ENCODE measurements around the gene LRRC58.
"Not testable (repeated sequence)": the region's sequence is repeated elsewhere in the genome, so short reads cannot be mapped to it uniquely, and the experiment has no call there.

The LRRC58 gene

DNA sequence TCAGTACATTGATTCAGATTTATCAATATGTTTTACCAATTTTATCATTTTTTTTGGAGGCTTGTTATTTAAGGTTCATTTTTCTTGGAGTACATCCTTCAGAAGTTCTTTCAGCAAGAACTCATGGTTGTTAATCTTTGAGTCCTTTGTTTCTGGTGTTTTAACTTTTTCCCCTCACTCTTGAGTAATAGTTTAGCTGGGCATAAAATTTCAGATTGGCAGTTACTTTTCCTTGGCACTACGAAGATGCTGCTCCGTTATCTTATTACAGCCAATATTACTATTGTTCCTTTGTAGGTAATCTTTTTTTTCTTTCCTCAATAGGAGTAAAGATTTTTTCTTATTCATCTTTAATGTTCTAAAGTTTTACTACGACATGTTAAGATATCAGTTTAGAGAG lies 9.8 kb downstream of the LRRC58 start:
- DNase-seq (ENCODE audit: low read depth), result no peak

DNA sequence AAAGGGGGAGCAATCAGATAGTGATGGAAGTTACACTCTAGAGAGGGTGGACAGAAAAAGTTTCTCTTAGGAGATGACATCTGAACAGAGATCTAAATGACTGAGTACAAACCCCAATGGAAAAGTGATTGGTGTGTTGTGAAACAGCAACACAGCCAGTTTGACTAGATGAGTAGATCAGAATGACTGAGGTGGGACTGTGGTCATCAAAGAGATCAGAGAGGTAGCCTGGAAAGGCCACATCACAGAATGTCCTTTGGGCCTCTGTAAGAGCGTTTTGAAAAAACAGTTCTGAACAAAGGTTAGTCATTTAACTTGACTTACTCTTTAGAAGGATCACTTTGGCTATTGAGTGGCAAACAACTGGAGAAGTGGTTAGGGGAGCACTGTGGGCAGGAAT lies 10.6 kb downstream of the LRRC58 start:
- DNase-seq (ENCODE audit: low read depth), result no peak

DNA sequence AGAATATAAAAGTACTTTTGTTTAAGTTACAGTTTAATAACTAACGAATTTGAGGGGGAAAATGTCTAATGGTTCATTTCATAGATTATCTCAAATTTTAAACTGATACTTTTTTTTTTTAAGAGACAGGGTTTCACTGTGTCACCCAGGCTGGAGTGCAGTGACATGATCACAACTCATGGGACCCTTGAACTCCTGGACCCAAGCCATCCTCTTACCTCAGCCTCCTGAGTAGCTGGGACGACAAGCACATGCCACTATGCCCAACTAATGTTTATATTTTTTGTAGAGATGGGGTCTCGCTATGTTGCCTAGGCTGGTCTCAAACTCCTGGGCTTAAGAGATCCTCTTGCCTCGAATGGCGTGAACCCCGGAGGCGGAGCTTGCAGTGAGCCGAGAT lies 16.5 kb downstream of the LRRC58 start:
- no peak for DNase-seq (ENCODE audit: low read depth)

DNA sequence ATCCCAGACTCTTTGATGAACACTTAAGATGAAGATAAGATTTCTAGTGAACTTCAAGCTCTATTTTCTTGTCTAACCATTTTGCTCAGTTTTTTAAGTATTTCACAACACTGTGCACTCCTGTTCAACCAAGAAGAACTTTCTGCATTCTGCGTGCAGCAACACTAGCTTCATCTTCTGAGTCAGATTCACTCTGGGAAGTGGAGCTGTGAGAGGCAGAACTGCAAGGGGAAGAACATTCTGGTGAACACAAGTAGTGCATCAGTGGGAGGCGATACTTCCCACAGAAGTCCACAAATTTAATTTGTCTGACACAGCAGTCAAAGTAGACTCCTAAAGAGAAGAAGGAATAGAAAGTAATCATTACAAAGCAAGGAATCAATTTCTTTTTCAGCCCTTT lies 18.1 kb downstream of the LRRC58 start:
- no peak for DNase-seq (ENCODE audit: low read depth)

DNA sequence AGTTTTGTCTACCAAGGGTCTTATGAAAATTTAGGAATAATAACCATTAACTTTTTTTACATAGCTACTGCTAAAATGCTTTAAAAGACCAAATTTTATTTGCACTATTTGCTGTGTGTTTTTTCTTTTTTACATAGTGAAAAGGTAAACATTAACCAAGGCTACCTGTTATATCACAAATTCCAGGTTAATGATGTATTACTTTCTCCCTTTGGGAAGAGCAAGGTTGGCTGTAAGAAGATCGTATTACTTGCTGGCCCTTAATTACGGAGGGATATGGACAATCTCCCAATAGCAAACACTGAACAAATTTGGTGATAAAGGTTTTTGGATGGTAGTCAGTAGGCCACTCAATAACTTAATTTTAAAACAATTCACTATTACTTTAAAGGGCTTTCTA lies 22.4 kb downstream of the LRRC58 start:
- no peak for DNase-seq (ENCODE audit: low read depth)

DNA sequence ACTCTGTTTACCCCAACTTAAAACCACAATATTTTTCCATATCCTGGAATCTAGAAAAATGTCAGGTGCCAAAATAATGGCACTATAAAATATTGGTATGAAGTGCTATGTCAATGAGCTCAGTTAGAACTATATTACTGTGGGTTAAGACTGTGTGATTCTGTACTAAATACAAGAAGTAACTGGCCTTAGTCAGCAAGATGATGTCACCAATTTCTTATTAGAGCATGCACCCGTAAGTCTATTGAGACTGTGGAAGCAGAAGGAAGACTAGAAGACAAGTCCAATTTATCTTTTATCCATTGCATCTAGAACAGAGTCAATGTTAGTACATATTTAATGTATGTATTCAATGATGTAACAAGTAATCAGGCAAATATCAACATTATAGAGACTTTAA lies 25.0 kb downstream of the LRRC58 start:
- no peak for DNase-seq (ENCODE audit: low read depth)

DNA sequence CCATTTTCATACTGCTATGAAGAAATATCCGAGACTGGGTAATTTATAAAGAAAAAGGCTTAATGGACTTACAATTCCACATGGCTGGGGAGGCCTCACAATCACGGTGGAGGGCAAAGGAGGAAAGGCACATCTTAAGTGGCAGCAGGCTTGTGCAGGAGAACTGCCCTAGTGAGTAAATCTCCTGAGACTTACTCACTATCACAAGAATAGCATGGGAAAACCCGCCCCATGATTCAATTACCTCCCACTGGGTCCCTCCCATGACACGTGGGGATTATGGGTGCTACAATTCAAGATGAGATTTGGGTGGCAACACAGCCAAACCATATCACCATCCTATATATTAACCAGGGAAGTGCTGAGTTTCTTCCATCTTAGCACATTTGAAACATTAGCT lies 25.4 kb downstream of the LRRC58 start:
- not testable (repeated sequence) for DNase-seq (ENCODE audit: low read depth)

DNA sequence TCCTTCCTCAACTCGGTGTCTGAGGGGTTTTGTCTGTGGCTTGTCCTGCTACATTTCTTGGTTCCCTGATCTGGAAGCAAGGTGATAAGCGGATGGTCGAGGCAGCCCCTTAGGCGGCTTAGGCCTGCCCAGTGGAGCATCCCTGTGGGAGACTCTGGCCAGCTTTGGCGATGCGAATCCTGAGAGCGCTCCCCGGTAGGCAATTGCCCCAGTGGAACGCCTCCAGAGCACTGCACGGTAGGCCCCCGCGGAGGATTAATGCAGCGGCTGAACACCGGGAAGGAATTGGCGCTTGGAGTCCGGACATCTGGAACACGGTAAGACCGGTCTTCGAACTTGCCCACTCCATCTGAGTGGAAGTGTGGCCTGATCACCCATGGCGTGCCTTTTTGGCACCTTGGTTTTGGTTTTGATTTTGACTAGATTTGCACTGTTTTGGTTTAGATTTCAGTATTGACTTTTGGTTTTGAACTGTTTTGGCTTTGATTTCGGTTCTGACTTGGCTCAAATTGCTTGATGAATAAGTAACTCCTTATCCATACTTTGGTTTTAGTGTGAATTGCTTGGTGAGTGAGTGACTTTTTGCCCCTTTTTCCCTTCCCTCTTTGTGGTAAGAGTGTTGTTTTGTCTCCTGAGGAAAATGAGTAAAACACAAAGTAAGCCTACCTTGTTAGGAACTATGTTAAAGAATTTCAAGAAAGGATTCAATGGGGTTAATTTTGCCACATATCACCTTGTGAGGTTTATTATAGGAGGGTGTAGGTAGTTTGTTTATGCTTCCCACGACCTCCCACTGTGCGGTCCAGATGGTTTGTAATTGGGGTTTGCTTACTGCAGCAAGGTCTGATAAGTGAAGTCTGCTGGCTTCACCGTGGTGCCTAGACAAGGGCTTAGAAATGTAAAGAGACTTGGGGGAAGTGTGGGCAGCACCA lies 37.0 kb downstream of the LRRC58 start:
- no peak for DNase-seq (ENCODE audit: low read depth)

DNA sequence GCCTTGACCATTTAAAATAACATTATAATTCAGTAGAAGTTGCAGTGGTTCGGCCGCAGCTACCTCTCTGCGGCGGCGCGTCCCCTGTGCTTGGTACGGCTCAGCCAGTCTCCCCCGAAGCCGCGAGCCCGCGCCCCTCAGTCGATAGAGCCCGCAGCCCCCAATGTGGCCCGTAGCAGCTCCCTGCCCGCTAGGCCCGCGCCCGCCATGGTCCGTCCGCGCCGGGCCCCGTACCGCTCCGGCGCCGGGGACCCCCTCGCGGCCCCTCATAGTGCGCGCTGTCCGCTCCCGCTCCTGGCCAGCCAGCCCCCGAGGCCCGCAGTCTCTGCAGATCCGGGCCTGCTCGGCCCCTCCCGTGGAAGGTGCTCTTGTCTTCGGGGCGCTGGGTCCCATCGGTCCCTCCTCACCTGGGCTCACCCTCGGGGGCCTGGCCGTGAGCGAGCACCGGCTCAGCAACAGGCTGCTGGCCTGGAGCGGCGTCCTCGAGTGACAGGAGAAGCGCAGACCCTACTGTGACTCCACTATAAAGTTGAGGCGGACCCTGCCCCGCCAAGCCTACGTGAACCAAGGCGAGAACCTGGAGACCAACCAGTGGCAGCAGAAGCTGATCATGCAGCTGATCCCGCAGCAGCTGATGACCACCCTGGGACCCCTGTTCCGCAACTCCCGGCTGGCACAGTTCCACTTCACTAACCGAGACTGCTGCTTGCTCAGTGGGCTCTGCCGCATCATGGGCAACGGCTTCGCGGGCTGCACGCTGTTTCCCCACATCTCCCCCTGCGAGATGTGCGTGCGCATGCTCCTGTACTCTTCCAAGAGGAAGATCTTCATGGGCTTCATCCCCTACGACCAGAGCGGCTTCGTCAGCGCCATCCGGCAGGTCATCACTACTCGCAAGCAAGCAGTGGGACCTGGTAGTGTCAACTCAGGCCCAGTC lies 42.4 kb downstream of the LRRC58 start:
- DNase-seq (ENCODE audit: low read depth), result no peak

DNA sequence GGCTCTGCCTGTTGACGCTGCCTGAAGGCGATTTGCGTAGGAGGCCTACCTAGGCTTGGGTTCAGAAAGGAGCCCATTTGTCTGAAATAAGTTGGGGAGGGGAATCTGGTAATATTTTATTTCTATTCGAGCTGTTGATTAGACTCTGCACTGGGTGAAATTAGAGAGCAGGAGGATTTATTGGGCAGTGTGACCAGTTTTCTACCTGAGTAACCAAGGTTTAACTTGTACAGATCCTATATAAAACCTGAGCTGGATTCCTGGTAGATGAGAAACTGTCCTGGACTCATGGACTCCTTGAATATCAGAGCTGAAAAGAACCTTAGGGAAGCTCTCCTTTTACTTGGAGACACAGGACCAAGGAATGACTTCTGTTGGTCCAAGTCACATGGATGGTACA lies 44.5 kb downstream of the LRRC58 start:
- DNase-seq (ENCODE audit: low read depth), result no peak

DNA sequence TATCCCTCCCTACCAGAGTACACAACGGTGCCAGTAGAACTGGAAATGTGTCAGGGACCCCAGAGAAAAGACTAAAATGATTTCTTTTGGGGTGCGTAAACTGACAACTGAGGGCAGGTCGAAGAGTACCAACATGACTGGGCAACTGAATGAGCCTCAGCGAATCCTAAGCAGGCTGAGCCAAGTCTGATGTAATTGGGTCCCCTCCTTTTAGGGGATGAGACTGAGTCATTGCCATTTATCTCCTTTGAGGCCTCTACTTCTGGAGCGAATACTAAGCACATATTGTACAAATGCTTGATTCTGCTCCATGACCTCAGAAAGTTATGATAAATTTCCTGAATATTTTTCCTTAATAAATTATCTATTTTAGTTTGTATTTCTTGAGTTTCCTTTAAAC lies 46.8 kb downstream of the LRRC58 start:
- DNase-seq (ENCODE audit: low read depth), result no peak

DNA sequence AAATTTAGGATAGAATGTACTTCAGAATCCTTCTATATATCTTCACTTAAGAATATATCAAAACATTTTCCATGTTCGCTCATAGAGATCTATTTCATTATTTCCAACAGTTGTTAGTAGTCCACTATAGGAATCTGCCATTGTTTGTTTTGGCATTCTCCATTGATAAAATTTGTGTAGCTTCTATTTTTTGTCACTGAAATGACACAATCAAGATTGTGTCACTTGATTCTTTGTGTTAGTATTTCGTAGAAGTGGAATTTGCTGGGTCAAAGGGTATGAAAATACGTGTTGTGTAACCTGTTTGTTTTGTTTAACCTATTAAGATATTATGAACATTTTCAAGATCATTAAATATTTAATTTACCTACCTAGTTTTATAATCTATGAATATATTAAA lies 48.2 kb downstream of the LRRC58 start:
- no peak for DNase-seq (ENCODE audit: low read depth)

DNA sequence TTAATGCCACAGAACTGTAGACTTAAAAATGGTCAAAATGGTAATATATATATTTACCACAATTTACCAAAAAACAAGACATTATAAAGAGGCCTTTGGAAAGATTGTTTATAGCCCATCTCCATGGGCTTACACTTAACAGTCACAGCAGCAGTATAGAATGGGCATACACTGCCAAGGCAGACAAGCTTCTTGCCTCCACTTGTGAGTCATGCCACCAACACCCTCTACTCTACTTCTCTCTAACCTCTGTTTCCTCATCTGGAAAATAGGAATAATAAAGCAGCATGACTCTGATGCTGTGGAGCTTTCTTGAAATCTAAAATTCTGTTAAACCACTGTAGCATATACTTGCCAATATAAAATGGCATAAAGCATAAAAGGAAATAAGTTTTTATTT lies 49.8 kb downstream of the LRRC58 start:
- no peak for DNase-seq (ENCODE audit: low read depth)

DNA sequence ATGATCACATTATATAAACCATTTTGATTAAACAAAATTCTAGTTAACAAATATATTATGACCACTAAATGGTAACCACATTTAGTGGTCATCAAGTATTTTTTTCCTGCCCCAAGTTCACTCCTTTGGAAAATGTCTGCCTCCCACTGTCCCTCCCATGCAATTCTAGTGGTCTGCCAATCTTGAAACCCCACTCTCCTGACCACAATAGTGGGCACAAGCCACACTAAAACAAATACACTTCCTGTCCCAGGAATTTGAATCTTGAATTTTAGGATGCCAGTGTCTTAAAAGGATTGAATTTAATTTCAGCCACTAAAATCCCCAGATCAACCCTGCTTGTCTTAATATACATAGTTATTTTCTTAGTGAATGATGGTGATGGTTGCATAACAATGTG lies 50.2 kb downstream of the LRRC58 start:
- DNase-seq (ENCODE audit: low read depth), result no peak

DNA sequence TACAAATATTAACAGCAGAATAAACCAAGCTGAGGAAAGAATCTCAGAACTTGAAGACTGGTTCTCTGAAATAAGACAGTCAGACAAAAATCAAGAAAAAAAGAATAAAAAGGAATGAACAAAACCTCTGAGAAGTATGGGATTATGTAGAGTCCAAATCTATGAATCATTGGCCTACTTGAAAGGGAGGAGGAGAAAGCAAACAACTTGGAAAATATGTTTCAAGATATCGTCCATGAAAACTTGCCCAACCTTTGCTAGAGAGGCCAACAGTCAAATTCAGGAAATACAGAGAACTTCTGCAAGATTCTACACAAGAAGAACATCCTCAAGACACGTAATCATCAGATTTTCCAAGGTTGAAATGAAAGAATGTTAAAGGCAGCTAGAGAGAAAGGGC lies 57.6 kb downstream of the LRRC58 start:
- not testable (repeated sequence) for DNase-seq (ENCODE audit: low read depth)

DNA sequence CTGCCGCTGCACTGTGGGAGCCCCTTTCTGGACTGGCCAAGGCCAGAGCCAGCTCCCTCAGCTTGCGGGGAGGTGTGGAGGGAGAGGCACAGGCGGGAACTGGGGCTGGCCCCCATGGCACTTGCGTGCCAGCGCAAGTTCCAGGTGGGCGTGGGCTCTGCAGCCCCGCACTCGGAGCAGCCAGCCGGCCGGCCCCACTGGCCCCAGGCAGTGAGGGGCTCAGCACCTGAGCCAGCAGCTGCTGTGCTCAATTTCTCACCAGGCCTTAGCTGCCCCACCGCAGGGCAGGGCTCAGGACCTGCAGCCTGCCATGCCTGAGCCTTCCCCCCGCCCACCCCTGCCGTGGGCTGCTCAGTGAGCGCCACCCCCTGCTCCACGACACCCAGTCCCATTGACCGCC lies 59.5 kb downstream of the LRRC58 start:
- DNase-seq (ENCODE audit: low read depth), result no peak

DNA sequence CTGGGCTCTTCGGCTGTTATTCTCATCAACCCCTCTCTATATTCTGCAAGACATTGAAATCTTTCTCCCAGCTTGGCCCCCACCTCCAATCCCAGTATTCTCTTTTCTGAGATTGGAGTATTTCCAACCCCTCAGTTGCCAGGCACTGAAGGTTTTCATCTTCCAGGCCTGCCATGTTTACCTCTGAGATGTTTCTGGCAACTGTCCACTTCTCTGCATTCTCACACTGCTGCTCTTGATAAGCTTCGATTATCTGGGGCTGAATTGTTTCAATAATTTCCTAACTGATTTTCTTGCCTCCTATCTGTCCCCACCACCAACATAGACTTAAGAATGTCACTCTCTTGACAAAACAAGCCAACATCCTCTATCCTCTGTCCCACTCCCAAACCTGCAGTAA lies 62.7 kb downstream of the LRRC58 start:
- DNase-seq (ENCODE audit: low read depth), result no peak

DNA sequence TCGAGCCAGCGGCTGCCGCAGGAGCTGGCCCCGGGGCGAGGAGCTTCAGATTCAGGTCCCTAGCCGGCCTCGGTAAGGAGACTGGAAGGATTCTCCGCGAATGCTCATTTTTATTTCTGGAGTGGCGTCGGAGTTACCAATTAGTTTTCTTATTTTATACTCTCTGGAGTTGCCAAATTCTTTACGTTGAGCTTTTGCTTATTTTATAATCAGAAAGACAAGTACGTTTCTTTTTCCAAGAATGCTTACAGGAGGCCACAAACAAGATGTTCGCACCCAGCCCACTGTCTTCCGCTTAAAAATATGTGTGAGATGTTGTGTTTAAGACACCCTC lies 63.7 kb downstream of the LRRC58 start:
- DNase-seq (ENCODE audit: low read depth), result no peak

DNA sequence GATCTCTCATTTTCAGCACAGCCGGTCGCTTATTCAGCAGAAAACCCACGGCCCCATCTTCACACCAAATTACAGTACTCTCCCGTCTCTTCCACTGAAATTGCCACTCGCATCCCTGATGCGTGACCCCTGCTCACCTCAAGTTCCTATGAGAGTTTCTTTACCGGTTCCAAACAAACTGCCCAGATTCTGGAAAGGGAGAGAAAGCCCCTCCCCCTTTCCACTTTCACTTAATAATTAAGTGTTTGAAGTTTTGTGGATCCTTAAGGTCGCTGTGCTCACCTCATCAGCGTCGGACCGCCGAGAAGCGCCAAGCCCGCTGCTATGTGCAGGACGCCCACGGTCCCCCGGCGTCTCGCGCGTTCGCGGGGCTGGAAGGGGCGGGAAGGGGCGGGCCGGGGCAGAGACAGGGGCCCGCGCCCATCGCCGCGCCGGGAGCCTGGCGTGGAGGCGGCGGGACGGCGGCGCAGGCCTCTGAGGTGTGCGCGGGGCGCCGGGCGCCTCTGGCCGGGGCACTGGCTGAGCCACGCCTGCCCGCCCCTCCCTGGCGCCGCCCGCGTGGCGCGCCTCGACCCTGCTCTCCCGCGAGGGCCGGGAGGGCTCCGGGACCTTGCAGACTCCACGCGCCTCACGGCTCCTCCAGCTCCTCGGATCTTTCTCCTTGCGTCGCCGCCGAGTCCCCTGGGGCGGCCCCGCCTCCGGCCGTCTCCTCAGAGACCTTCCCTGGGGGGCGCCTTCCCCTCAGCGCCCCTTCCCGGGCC lies 64.2 kb downstream of the LRRC58 start, which contains the start of gene GPR156:
Gene GPR156, minus strand, starts transcription at position 476 of the 761 bp plus-strand sequence. CDS start 41,124 bp downstream, outside the sequence.
- no peak for DNase-seq (ENCODE audit: low read depth)

DNA sequence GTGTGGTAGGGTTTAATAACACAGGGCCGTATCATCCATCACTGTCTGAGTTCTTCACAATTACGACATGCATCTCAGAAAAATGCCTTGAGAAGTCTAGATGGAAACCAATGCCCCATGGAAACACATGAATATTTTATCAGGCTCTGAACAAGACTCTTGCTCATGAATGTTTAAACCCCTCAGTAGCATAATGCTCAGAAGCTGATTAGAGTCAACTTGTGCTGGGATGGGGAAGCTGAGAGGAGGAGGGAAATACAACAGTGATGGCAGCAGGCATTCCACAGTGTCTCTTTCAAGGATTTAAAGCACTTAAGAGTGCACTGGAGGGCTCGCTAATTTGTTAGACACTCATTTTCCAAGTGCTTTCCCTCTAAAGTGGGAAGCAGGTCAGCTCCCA lies 67.9 kb downstream of the LRRC58 start:
- no peak for DNase-seq (ENCODE audit: low read depth)

DNA sequence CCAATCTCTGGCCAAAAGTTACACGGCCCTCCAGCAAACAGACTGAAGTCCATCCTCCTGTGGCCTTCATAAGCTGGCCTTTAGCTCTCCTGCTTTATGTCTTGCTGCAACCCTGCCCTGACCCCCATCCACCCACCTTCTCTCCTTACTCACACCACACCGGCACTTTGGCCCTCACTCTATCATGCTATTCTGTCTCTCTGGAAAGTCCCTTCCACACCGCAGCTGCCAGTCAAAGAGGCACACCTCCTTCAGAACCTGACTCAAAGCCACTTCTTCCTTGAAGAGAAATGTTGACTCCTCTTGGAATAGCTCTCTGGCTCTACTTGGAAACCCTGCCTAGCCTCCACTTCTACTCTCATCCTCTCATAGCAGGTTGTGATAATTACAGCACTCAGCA lies 68.6 kb downstream of the LRRC58 start:
- no peak for DNase-seq (ENCODE audit: low read depth)

DNA sequence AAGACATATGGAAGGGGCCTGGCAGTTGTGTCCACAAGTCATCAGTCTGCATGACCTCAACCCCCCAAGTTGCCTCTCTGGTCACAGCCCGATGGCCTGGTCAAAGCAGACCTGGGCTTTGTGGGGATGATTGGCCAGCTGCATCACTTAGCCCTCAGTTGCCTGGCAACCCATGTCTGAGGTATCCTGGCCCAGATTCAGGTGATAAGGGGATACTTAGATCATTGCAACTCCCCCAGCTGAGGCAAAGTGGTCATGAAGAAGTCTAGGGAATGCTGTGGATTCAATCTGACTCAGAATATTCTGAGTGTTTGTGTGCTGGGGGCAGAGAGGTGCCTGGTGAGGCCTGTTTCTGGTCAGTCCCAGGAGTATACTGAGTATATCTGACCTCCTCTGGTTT lies 69.1 kb downstream of the LRRC58 start:
- no peak for DNase-seq (ENCODE audit: low read depth)

Data from stimulated activated CD8-positive, alpha-beta memory T cell treated with anti-CD3 and anti-CD28 coated beads, Interleukin-7, amount 100 ng/mL, for 24 hours (primary cell).